Eye (tissue), 1 donor: Measurements from ENCODE around the gene BMS1.
"Not testable (repeated sequence)": the region's sequence is repeated elsewhere in the genome, so short reads cannot be mapped to it uniquely, and the experiment has no call there.

Source experiments
- DNase-seq: peaks from one replicate; pipeline ENCODE4 v3.0.0-alpha.2; 2015

The BMS1 gene

DNA sequence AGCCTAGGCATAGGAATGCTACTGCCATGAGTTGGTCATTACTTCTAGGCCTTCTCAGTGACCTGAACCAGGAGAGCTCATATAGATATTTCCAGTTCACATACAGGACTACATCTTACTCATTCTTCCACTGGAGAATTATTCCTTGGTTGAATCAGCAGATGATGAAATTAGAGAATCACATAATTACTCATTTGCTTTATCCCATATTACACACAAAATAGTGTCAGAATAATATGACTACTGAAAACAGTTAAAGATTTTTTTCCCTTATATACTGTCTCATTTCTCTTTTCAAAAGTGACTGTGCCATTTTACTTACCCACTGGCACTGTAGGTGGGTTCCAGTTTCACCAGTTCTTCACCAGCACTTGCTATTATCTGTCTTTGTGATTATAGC lies 18.5 kb downstream of the BMS1 start:
- no peak for DNase-seq

GRCh38 chr10:42802876-42803275 lies 20.3 kb downstream of the BMS1 start:
- no peak for DNase-seq

- DNase-seq, result no peak
Measured at GRCh38 chr10:42809676-42810075, 27.1 kb downstream of the BMS1 start.

- no peak for DNase-seq
Measured at GRCh38 chr10:42812028-42812427, 29.4 kb downstream of the BMS1 start.

GRCh38 chr10:42813989-42814687 lies 31.5 kb downstream of the BMS1 start:
- not testable (repeated sequence) for DNase-seq

GRCh38 chr10:42816334-42816733 lies 33.7 kb downstream of the BMS1 start:
- not testable (repeated sequence) for DNase-seq

DNA sequence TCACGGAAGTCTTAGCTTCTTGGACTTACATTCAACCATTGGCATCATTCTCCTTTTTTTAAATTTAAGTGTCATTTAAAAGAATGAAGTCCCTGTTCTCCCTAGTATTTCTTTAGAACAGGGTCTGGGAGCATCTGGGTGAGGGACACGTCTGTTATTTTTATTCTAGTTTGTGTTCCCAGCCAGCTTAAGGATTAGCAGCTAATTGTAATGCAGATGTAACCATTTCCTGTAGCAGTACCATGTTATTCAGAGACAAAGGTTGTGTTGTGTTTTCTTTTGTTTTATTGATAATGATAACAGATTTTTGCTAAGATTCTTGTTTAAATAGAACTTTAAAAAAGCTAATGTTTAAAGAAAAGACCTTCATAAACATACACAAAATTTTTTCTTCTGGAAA lies 34.3 kb downstream of the BMS1 start:
- DNase-seq, result no peak

DNA sequence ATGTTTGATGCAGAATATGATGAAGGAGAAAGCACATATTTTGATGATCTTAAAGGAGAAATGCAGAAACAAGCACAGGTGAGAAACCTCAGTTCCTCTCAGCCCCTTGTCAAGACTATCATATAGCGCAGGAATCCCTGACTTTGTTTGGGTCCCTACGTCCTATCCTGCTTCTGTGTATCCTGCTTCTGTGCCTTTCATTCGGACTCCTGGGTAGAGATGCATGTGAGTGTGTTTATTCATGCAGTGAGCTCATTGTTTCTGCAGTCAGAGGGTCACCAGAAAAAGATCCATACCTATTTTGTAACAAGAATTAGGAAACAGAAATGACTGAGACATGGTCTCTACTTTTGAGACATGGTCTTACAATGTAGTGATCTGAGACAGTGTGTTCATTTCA lies 34.8 kb downstream of the BMS1 start:
- DNase-seq, result not testable (repeated sequence)

DNA sequence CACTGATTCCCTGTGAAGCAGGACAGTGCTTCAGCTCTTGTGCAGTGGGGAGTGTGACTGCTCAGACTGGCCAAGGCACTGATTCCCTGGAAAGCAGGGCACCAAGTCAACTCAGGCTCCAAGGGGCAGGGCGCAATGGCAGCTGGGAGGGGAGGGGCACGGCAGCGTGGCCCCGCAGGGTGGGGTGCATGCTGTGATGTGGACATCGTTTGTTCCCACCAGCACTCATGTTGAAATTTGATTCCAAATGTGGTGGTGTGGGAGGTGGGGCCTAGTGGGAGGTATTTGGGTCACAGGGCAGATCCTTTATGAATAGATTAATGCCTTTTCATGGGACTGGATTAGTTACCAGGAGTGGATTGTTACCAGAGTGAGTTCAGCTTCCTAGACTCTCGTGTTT lies 44.2 kb downstream of the BMS1 start:
- DNase-seq, result not testable (repeated sequence)

- DNase-seq, result peak; percentile 10
Measured at GRCh38 chr10:42827201-42827600, 44.6 kb downstream of the BMS1 start.

- DNase-seq, result not testable (repeated sequence)
Measured at GRCh38 chr10:42828391-42828790, 45.8 kb downstream of the BMS1 start.

DNA sequence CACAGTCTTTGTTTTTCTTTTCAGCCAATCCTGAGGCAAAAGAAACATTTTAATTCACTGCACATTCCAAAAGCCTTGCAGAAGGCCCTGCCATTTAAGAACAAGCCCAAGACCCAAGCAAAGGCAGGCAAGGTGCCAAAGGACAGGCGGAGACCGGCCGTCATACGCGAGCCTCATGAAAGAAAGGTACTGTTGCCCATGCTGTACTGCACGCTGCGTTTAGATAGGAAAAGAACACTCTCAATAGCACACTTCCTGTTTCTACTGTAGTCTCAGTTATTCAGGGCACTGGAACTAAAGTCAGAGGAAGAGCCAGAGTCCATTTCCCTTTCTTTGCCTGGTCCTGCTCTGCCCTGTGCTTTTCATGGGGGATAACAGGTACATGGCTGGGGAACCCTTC lies 47.6 kb downstream of the BMS1 start:
- no peak for DNase-seq

GRCh38 chr10:42836096-42836495 lies 53.5 kb downstream of the BMS1 start:
- DNase-seq, result no peak

DNA sequence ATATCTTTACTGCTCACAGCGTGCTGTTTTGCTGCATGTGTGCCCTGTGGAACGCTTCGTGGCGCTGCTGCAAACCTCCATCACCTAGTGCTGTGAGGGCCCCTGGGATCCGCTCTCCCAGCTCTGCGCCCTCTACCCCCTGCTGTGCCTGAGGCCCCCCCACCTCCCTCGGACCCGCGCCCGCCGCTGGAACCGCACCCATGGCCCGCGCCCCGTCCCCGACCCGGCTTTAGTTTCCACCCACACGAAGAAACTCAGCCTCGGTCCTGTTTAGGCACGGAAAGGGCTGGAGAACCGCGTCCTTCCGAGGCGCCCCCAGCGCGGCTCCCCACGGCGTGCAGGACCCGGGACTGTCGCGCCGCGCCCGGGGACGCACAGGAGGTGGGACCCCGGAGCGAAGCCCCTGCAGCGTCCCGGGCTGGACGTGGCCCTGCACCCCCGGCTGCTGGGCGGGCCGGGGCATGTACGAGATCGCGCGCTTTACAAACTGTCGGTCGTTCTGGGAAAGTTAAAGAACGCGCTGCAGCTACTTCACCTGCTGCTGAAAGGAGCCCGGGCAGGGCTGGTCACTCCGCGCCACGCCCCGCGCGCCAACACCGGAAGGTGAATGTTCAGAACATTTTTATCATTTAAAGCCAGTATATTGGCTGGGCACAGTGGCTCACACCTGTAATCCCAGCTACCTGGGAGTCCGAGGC lies 54.3 kb downstream of the BMS1 start:
- DNase-seq, result peak; percentile 24

GRCh38 chr10:42844810-42845209 lies 62.2 kb downstream of the BMS1 start:
- DNase-seq, result not testable (repeated sequence)

DNA sequence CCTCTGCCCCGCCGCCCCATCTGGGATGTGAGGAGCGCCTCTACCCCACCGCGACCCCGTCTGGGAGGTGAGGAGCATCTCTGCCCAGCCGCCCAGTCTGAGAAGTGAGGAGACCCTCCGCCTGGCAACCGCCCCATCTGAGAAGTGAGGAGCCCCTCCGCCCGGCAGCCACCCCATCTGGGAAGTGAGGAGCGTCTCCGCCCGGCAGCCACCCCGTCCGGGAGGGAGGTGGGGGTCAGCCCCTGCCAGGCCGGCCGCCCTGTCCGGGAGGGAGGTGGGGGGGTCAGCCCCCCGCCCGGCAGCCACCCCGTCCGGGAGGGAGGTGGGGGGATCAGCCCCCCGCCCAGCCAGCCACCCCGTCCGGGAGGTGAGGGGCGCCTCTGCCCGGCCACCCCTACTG lies 64.7 kb downstream of the BMS1 start:
- not testable (repeated sequence) for DNase-seq

DNA sequence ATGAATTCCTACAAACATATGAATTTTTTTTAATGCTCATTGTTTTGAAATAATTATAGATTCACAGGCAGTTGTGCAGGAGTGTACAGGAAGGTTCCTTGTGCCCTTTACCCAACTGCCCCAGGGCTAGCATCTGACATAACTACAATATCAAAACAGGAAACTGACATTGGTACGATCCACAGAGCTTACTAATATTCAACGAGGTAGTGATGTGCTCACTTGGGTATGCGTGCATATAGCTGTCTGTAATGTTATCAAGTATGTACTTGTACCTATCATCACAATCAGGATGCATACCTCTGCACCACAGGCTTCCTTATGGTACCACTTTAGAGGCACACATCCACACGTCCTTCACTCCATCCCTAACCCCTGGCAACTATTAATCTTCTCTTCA lies 68.3 kb downstream of the BMS1 start:
- no peak for DNase-seq

- DNase-seq, result no peak
Measured at GRCh38 chr10:42859256-42859655, 76.7 kb downstream of the BMS1 start.

GRCh38 chr10:42860016-42860415 lies 77.4 kb downstream of the BMS1 start:
- not testable (repeated sequence) for DNase-seq

DNA sequence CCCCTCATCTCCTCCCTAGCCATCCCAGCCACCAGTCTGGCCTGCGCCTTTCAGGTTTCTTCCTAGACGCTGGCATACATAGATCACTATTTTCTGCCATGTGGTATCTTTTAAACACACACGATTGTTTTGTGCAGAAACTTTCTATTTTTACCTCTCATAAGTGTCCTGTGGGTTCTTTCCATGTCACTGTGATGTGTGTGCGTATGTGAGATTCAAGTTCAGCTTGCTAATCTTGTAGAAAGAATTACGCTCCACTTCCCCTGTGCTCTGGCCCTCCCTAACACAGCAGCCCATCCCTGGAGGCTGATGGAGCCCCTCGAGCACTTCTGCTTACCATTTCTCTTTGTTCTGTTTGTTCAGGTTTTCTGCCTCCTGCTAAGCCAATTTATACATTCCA lies 80.2 kb downstream of the BMS1 start:
- DNase-seq, result peak; percentile 22

DNA sequence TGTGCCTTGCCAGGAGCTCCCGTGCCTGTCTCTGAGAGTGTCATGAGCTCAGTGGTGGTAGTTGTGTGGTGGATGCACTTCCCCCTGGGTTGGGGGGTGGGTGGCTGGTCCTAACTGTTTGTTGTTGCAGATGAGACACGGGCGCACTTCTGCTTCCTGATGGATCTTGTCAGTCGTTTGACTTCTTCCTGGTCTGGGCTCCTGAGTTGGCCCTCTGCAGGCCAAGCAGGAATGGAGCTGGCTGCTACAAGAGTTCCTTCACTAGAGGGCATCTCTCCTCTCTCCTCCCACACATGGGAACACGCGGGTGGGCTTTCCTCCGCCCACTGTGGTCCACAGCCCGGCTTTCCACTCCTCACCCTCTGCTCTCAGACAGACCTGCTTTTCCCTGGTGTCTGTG lies 82.0 kb downstream of the BMS1 start:
- DNase-seq, result peak; percentile 13

- no peak for DNase-seq
Measured at GRCh38 chr10:42865716-42866114, 83.1 kb downstream of the BMS1 start.

GRCh38 chr10:42866115-42866995 lies 83.8 kb downstream of the BMS1 start:
- DNase-seq, result peak; percentile 86

- DNase-seq, result no peak
Measured at GRCh38 chr10:42867571-42867970, 85.0 kb downstream of the BMS1 start.
